Measurements from ENCODE around the gene MUC5B.

MUC5B gene

DNA sequence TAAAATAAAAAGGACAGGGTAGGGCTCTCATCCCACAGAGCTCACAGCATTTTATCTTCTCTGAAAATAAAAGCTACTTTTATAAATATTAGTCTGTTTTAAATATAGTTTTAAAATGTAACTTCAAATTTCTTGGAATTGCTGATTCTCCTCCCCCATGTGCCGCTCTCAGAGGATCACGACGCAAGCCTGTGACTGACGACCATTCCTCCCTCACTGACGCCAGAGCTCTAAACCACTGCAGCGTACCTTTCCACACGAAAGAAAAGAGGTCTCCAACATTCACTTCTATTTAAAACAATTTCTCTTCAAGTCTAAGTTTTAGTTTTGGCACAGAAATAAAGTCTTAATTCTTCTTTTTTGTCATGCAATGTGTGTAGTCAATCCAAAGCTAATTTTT lies 77.3 kb downstream of the MUC5B start:
- no peak for DNase-seq (ENCODE audit: low spot score)

DNA sequence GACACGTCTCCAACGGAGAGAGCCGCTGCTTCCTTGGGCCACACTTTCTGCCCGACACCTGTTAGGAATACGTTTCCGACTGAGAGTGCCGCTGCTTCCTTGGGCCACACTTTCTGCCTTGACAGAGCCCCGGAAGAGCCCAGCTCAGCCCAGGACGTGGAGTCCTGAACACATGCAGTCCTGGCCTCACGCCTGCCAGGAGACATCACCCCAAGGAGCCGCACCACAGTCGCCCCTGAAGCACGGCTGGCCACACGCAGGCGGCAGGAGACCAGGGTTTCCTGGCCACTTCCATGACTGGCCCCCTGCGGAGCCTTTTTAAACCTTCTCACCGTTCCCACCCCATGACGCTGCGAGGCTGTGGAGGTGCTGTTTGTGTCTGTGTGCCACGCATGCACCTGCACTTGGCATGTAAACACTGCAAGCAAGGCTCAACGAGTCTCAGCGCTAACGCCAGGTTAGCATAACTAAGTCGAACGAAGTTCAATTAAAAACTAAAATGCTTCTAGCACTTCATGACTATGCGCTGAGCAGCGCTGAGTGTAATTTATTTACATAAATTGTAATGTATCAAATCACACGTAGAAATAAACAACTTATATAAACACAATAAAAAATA lies 77.8 kb downstream of the MUC5B start:
- no peak for DNase-seq (ENCODE audit: low spot score)

DNA sequence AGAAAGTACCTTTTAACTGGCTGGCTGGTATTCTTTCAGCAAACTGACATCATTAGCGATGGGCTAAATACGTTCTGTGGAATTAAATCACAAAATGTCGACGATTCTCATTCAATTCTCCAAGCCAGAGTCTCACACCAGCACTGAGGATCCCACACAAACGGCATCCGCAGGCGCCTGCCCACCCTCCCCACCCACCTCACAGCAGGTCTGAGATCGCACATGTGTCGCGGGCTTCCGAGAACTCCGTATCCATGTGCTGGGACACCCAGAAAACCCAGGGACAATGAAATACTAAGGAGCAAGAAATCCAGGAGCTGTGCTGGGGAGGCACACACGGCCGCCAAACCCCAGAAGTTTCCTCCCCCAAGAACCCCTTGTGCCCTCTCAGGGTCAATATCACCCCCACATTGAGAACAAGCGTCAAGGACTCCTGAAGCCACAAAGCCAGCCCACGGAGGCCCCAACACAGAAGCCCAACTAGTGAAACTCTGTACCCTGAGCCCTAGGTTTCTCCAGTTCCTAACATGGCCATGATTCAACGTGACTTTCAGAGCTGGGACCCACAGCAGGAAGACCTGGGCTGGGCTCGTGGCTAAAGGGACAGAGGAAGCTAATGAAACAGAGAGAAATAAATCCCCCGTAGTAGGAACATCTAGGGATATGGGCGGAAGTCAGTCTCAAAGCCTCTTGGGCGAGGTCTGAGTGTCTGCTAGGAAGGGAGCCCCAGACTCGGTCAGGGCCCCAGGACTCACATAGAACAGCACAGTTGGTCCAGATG lies 78.5 kb downstream of the MUC5B start:
- no peak for DNase-seq (ENCODE audit: low spot score)

DNA sequence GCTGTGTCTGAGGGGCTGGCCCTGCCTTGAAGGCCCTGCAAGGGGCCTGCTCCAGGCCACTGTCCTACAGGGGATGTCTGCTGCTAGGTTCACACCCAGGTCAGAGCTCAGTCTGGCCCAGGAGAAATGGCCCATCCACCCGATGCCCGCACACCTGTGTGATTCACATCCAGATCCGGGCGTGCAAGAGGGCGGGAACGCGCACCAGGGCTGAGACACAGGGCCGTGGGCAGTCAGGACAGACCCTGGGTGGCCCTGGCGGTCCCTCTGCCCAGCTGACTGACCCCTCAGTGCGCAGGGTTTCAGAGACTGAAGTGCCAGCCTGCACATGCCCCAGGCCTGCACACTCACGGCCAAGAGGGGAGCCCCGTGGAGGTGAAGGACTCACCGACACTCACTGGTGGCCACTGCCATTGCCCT lies 79.2 kb downstream of the MUC5B start:
- DNase-seq (ENCODE audit: low spot score), result no peak

DNA sequence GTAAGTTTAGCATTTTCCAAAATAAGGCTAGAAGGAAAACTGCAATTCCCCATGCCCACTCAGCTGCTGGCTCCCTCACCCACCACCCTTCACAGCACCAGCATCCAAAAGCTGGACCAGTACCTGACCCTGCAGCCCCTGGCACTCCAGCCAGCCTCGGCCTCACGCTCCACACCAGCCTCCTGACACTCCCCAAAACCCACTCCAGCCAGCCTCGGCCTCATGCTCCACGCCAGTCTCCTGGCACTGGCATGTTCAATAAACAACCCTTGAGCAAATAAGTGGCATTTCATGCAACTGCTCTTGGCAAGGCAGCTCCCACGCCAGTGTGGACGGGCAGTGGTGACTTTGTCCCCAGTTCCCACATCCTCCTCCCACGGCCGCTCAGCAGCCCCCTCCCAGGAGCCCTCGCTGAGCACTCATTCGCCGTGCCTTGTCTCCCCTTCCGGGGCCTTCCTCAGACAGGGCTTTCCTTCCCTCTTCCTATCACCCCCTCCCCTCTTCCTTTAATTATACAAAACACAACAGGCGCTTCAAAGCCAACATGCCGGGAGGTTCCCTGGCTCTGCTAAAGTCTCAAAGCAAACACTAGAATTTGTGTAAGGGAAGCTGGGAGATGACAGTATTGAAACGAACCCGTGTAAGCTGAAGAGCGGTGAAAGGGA lies 79.7 kb downstream of the MUC5B start:
- no peak for DNase-seq (ENCODE audit: low spot score)

DNA sequence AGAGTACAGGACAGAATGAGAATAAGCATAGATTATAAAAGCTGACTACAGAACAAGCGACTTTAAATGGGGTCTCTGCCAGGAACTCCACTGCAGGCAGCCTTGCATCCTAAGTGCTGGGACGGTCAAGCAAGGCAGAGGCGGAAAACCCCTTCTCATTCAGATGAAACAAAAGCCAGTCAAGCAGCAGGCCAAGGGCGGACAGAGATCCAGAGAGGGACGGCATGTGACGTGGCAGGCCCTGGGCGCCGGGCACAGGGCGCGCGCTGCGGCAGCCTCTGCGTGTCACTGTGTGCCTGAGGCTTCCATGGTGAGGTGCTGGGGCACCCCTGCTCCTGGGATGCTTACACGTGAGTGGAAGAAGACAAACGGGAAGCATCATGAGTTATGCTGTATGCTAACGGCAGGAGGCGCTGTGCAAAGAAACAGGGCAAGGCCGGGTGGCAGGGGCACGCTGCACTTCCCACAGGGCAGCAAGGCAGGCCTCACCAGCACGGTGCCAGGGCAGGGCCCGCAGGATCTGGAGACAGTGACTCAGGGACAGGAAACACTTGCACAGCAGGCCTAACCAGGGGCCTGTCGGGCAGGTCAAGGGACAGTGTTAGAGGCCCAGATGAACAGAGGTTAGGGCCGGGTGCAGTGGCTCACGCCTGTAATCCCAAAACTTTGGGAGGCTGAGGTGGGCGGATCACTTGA lies 80.4 kb downstream of the MUC5B start:
- no peak for DNase-seq (ENCODE audit: low spot score)

DNA sequence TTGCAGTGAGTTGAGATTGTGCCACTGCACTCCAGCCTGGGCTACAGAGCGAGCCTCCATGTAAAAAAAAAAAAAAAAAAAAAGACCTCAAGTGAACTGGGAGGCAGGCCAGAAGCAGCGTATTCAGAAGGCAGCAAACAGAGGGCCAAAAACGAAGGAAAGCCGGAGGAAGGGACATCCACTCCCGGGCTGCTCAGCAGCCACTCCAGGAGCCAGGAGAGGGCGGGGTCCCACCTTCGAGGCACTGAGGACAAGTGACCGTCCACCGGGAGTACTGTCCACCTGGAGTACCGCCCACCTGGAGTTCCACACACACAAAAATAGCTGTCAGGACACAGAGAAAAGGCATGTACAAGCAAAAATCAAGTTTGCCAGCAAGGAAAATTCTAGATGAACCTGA lies 81.1 kb downstream of the MUC5B start:
- peak; percentile 14 for DNase-seq (ENCODE audit: low spot score)

GRCh38 chr11:1304380-1304779 lies 81.5 kb downstream of the MUC5B start:
- no peak for DNase-seq (ENCODE audit: low spot score)

DNA sequence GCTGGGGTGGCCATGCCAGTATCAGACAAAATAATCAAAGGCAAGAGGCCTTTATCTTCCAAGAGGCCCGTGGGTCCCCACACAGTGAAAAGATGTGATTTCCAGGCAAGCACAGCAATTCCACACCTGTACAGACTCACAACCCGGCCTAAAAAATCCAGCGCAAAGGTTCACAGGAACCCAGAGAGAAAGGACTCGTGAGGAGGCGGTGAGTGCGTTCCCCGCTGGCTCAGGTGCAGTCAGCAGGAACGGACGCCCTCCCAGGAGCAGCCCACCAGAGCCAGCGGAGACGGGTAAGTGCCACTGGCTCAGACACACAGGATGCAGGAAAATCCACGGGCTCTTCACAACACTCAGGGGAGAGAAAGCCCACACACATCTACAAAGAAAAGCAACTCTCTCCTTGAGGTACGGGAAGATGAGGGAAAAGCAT lies 82.2 kb downstream of the MUC5B start:
- DNase-seq (ENCODE audit: low spot score), result no peak

DNA sequence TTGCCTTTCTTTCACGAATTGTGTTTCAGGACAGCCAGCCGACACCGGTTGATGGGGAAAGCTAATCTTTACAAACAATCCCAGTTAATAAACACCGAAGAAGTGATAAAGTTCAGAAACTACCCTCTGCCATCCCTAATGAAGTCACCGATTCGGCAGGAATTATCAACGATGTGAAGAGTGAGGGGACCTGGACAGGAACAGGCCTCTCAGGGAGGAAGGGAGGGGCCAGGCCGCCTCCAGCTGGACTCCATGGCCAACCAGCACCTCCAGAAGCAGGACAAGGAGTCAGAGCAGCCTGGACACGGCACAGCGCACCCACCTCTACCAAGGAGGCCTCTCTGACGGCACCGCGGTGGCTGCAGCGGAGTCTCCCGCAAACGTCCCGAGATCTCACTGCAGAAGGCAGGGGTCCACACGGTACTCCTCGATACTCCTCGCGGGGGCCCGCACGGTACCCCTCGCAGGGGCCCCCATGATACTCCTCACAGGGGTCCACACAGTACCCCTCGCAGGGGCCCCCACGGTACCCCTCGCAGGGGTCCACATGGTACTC lies 82.7 kb downstream of the MUC5B start:
- no peak for DNase-seq (ENCODE audit: low spot score)

GRCh38 chr11:1306186-1307162 lies 83.6 kb downstream of the MUC5B start:
- DNase-seq (ENCODE audit: low spot score), result no peak

DNA sequence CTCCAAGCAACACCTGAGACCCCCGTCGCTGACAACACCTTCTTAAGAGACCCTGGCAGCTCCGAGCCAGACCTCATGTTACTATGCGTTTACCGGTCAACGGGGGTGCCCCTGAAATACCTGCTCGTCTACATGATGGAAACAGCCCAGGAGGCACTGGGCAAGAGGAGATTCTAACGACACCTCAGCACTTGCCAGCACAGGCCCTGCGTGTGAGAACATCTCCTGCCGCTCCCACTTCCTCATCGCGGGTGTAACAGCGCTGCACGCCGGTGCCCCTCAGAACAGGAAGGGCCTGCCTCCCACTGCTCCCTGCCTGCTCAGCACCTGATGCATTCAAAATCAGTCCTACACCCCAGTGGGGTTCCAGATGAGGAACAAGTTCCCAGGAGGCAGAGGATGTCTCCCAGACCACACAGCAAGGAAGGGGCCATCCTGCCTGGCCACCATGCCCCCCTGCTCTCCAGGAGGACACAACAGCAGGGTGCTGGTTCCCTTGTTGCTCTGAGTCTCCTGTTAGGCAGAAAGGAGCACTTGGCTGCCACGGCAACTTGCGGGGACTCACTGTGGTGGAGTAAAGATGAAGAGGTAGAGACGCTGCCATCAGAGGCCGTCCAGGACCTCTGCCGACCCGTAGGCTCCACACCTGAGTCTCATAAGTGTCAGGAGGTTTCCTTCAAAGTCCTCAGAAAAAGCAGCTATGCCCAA lies 84.5 kb downstream of the MUC5B start:
- no peak for DNase-seq (ENCODE audit: low spot score)

- no peak for DNase-seq (ENCODE audit: low spot score)
Measured at GRCh38 chr11:1307998-1308742, 85.3 kb downstream of the MUC5B start.

DNA sequence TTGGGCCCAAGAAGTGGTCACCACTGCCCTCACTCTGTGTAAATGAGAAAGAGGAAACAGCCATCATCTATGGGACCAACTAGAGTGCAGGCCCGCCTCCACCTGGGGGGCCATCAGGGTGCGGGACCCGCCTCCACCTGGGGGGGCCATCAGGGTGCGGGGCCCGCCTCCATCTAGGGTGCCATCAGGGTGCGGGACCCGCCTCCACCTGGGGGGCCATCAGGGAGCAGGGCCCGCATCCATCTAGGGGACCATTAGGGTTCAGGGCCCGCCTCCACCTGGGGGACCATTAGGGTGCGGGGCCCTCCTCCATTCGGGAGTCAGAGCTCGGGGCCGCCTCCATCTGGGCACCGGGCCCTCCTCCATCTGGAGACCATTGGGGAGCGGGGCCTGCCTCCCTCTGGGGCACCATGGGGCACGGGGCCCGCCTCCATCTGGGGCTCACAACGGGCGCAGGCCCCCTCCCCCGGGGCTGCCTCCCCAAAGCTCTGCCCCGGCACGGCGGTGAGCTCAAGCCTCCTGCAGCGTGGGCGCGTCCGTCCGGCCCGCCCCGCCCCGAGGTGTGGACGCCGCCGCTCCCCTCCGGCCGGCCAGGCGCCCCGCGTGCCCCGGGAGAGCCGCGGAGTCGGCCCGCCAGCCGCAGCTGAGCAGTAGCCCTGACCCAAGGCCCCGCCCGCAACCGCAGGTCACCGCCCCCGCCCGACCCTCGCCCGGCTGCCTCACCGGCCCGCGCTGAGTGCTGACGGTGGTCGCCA lies 86.1 kb downstream of the MUC5B start:
- DNase-seq (ENCODE audit: low spot score), result no peak

GRCh38 chr11:1309498-1310317 lies 86.8 kb downstream of the MUC5B start, which contains the start of gene TOLLIP:
TOLLIP (minus strand) TSS chr11:1309632; CDS start chr11:1309498, 134 bp downstream.
- peak; percentile 100 for DNase-seq (ENCODE audit: low spot score)

- DNase-seq (ENCODE audit: low spot score), result no peak
Measured at GRCh38 chr11:1310318-1310687, 87.4 kb downstream of the MUC5B start.

- DNase-seq (ENCODE audit: low spot score), result no peak
Measured at GRCh38 chr11:1310772-1311468, 88.1 kb downstream of the MUC5B start.
